ENCODE measurements around the gene MAPKAP1.
A peak's percentile ranks its signal among the peaks of the same experiment; 100 is the strongest.

MAPKAP1 gene

GRCh38 chr9:125649826-125650225 lies 57.2 kb downstream of the MAPKAP1 start:
- H3K4me1 ChIP-seq: peaks cover 59 to 93% (median 77%) of the 10 kb centered on the region in 10 experiments
- H3K27ac ChIP-seq: peak overlapping the region; percentile 2 to 88 (median 78); a peak in 21 of 22 replicates
- peak overlapping the region in 10 of 11 experiments; percentile 35 to 70 (median 58); a peak in 16 of 22 replicates for H3K9ac ChIP-seq
- no peak for TF ChIP-seq Cebpa-rat (IDR thresholded peaks at IDR 0.05)
- H3K4me3 ChIP-seq: peak overlapping the region in 7 of 10 experiments; percentile 1 to 46 (median 4); a peak in 7 of 20 replicates
- peak overlapping the region; percentile 73 to 96 (median 87) for H3K4me2 ChIP-seq
- peaks cover 0 to 40% (median 18%) of the 10 kb centered on the region in 11 experiments; a peak in 17 of 22 replicates for H3K36me3 ChIP-seq
- H4K20me1 ChIP-seq: peaks cover 0 to 98% (median 12%) of the 10 kb centered on the region in 11 experiments; a peak in 12 of 22 replicates
- H3K9me3 ChIP-seq (replicated peaks in 1 of 11): no peaks in the 10 kb centered on the region
- no peaks in the 10 kb centered on the region for H3K27me3 ChIP-seq

- Histone ChIP-seq H3K4me1 (peaks cover 64 to 95% (median 82%) of the 10 kb centered on the region in 10 experiments), H4K20me1 (peaks cover 0 to 98% (median 12%) of the 10 kb centered on the region in 11 experiments; a peak in 12 of 22 replicates), H3K4me3 (peak overlapping the region in 5 of 10 experiments; percentile 2 to 46 (median 29); a peak in 3 of 20 replicates), H3K4me2 (peak overlapping the region; percentile 73 to 96 (median 87)), H3K36me3 (peaks cover 0 to 38% (median 16%) of the 10 kb centered on the region in 11 experiments; a peak in 16 of 22 replicates), H3K9ac (peak overlapping the region in 10 of 11 experiments; percentile 35 to 70 (median 58); a peak in 14 of 22 replicates), H3K27me3 (no peaks in the 10 kb centered on the region), H3K9me3 (replicated peaks in 1 of 11) (no peaks in the 10 kb centered on the region), H3K27ac (peak overlapping the region in 10 of 11 experiments; percentile 63 to 88 (median 78); a peak in 21 of 22 replicates)
- TF ChIP-seq Cebpa-rat (IDR thresholded peaks at IDR 0.05): no peak
Observed at GRCh38 chr9:125649315-125649714, 57.7 kb downstream of the MAPKAP1 start.

GRCh38 chr9:125648294-125648693 lies 58.7 kb downstream of the MAPKAP1 start:
- H3K4me3 ChIP-seq: no peak overlapping the region
- H3K36me3 ChIP-seq: peaks cover 0 to 38% (median 8%) of the 10 kb centered on the region in 11 experiments; a peak in 15 of 22 replicates
- TF ChIP-seq Cebpa-rat (IDR thresholded peaks at IDR 0.05): no peak
- no peaks in the 10 kb centered on the region for H3K9me3 ChIP-seq (replicated peaks in 1 of 11)
- H3K4me2 ChIP-seq: peak overlapping the region; percentile 73 to 96 (median 87)
- H3K4me1 ChIP-seq: peaks cover 64 to 90% (median 86%) of the 10 kb centered on the region in 10 experiments
- H4K20me1 ChIP-seq: peaks cover 0 to 98% (median 12%) of the 10 kb centered on the region in 11 experiments; a peak in 12 of 22 replicates
- peak overlapping the region in 3 of 11 experiments; percentile 37 to 64 (median 54); a peak in 5 of 22 replicates for H3K9ac ChIP-seq
- H3K27me3 ChIP-seq: no peaks in the 10 kb centered on the region
- H3K27ac ChIP-seq: peak overlapping the region in 9 of 11 experiments; percentile 56 to 88 (median 78); a peak in 17 of 22 replicates

GRCh38 chr9:125646621-125647100 lies 60.3 kb downstream of the MAPKAP1 start:
- peak overlapping the region in 10 of 11 experiments; percentile 30 to 83 (median 72); a peak in 19 of 22 replicates for H3K27ac ChIP-seq
- H3K9me3 ChIP-seq (replicated peaks in 1 of 11): no peaks in the 10 kb centered on the region
- peaks cover 0 to 35% (median 8%) of the 10 kb centered on the region in 11 experiments; a peak in 12 of 22 replicates for H3K36me3 ChIP-seq
- H4K20me1 ChIP-seq: peaks cover 0 to 95% (median 12%) of the 10 kb centered on the region in 11 experiments; a peak in 12 of 22 replicates
- H3K4me1 ChIP-seq: peaks cover 64 to 80% (median 70%) of the 10 kb centered on the region in 10 experiments
- TF ChIP-seq Cebpa-rat (IDR thresholded peaks at IDR 0.05): no peak
- no peaks in the 10 kb centered on the region for H3K27me3 ChIP-seq
- H3K4me2 ChIP-seq: peak overlapping the region; percentile 73 to 96 (median 87)
- H3K9ac ChIP-seq: peak overlapping the region; percentile 34 to 67 (median 53); a peak in 19 of 22 replicates
- peak overlapping the region; percentile 10 to 61 (median 48); a peak in 19 of 20 replicates for H3K4me3 ChIP-seq

- Histone ChIP-seq H4K20me1 (peaks cover 0 to 95% (median 12%) of the 10 kb centered on the region in 11 experiments; a peak in 12 of 22 replicates), H3K4me2 (peak overlapping the region; percentile 73 to 96 (median 87)), H3K9ac (peak overlapping the region; percentile 18 to 67 (median 47); a peak in 17 of 22 replicates), H3K4me3 (peak overlapping the region in 9 of 10 experiments; percentile 10 to 61 (median 47); a peak in 16 of 20 replicates), H3K27ac (peak overlapping the region in 10 of 11 experiments; percentile 30 to 83 (median 72); a peak in 18 of 22 replicates), H3K27me3 (no peaks in the 10 kb centered on the region), H3K36me3 (peaks cover 0 to 31% (median 5%) of the 10 kb centered on the region in 11 experiments; a peak in 10 of 22 replicates), H3K4me1 (peaks cover 60 to 75% (median 67%) of the 10 kb centered on the region in 10 experiments), H3K9me3 (replicated peaks in 1 of 11) (no peaks in the 10 kb centered on the region)
- TF ChIP-seq Cebpa-rat (IDR thresholded peaks at IDR 0.05): no peak
Observed at GRCh38 chr9:125646217-125646616, 60.8 kb downstream of the MAPKAP1 start.

GRCh38 chr9:125644819-125645507 lies 62.0 kb downstream of the MAPKAP1 start:
- no peak for TF ChIP-seq Cebpa-rat (IDR thresholded peaks at IDR 0.05)
- Histone ChIP-seq H3K27me3 (no peaks in the 10 kb centered on the region), H3K4me2 (peak overlapping the region; percentile 73 to 96 (median 87); a peak in 21 of 22 replicates), H3K27ac (peak overlapping the region in 5 of 11 experiments; percentile 8 to 83 (median 45); a peak in 8 of 22 replicates), H3K36me3 (peaks cover 0 to 25% (median 5%) of the 10 kb centered on the region in 11 experiments; a peak in 9 of 22 replicates), H4K20me1 (peaks cover 0 to 96% (median 12%) of the 10 kb centered on the region in 11 experiments; a peak in 13 of 22 replicates), H3K4me3 (no peak overlapping the region), H3K4me1 (peaks cover 47 to 63% (median 56%) of the 10 kb centered on the region in 10 experiments), H3K9ac (0 out of 22 replicates have a peak overlapping the region, but pooled peaks of 1 of the 11 experiments have one; percentile 26), H3K9me3 (replicated peaks in 1 of 11) (no peaks in the 10 kb centered on the region)

- Histone ChIP-seq H3K27ac (no peak overlapping the region), H3K4me2 (no peak overlapping the region), H3K4me3 (no peak overlapping the region), H3K4me1 (peaks cover 26 to 44% (median 34%) of the 10 kb centered on the region in 10 experiments), H3K9me3 (replicated peaks in 1 of 11) (no peaks in the 10 kb centered on the region), H3K36me3 (peaks cover 0 to 25% (median 5%) of the 10 kb centered on the region in 11 experiments; a peak in 9 of 22 replicates), H3K9ac (no peak overlapping the region), H3K27me3 (no peaks in the 10 kb centered on the region), H4K20me1 (peaks cover 0 to 96% (median 33%) of the 10 kb centered on the region in 11 experiments; a peak in 16 of 22 replicates)
- TF ChIP-seq Cebpa-rat (IDR thresholded peaks at IDR 0.05): no peak
Observed at GRCh38 chr9:125642311-125642710, 64.7 kb downstream of the MAPKAP1 start.

GRCh38 chr9:125639057-125639456 lies 68.0 kb downstream of the MAPKAP1 start:
- TF ChIP-seq Cebpa-rat (IDR thresholded peaks at IDR 0.05): no peak
- H3K4me3 ChIP-seq: no peak overlapping the region
- H3K36me3 ChIP-seq: peaks cover 0 to 20% (median 5%) of the 10 kb centered on the region in 11 experiments; a peak in 9 of 22 replicates
- peaks cover 9 to 34% (median 20%) of the 10 kb centered on the region in 10 experiments for H3K4me1 ChIP-seq
- no peak overlapping the region for H3K27ac ChIP-seq
- H3K9ac ChIP-seq: no peak overlapping the region
- peaks cover 0 to 96% (median 54%) of the 10 kb centered on the region in 11 experiments; a peak in 18 of 22 replicates for H4K20me1 ChIP-seq
- H3K4me2 ChIP-seq: 0 out of 22 replicates have a peak overlapping the region, but pooled peaks of 1 of the 11 experiments have one; percentile 9
- no peaks in the 10 kb centered on the region for H3K9me3 ChIP-seq (replicated peaks in 1 of 11)
- H3K27me3 ChIP-seq: no peaks in the 10 kb centered on the region
